ENCODE data around the gene PDIA3.

DNA sequence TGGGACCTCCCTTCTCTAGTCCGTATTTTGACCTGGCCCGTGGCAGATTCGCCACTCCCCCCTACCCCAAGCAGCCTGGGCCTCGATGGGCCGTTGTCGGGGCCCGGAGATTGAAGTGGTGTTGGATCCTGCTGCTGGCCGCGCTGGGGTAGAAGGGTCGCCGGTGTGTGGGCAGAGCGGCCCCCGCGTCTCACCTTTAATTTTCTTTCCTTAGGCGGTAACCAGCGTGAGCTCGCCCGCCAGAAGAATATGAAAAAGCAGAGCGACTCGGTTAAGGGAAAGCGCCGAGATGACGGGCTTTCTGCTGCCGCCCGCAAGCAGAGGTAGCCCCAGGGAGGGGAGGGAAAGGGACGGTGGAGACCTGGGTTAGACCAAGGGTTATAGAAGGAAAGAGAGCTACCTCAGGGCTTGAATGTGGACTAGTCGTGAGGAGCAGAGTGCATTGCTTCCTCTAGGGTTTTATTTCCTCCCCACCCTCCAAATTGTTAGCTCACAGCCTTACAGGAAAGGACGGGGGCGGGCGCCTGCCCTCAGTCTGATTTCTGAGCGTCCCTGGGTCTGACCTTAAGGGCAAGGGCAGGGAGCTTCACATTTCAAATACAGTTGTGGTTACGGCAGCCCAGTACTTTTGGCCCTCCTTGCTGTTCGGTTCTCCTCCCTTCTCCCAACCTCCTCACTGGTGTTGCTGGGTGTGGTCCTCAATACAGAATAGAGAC is 46.7 kb downstream of the PDIA3 start:
- TF ChIP-seq, protein P1, sequence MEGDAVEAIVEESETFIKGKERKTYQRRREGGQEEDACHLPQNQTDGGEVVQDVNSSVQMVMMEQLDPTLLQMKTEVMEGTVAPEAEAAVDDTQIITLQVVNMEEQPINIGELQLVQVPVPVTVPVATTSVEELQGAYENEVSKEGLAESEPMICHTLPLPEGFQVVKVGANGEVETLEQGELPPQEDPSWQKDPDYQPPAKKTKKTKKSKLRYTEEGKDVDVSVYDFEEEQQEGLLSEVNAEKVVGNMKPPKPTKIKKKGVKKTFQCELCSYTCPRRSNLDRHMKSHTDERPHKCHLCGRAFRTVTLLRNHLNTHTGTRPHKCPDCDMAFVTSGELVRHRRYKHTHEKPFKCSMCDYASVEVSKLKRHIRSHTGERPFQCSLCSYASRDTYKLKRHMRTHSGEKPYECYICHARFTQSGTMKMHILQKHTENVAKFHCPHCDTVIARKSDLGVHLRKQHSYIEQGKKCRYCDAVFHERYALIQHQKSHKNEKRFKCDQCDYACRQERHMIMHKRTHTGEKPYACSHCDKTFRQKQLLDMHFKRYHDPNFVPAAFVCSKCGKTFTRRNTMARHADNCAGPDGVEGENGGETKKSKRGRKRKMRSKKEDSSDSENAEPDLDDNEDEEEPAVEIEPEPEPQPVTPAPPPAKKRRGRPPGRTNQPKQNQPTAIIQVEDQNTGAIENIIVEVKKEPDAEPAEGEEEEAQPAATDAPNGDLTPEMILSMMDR (conservative IDR thresholded peaks at IDR 0.05; ENCODE audit: low read depth, low read length), result no peak
- TF ChIP-seq EZH2 (IDR thresholded peaks at IDR 0.05; ENCODE audit: borderline replicate concordance, low read depth, low read length, poor library complexity, severe bottlenecking), result no peak
